HCT116 (cell line): ENCODE data around the gene ZWINT. TPM values are rescaled to one million over a fixed set of nuclear protein-coding genes. Genes with fewer than 3 reads are reported as not detected.

Source experiments
- ATAC-seq: fragments of 200-7000 bp; cut with Tn5 transposase; 2 replicates; pipeline ENCODE4 v1.9.1; 2020; ENCODE audit warnings: mild to moderate bottlenecking, moderate library complexity
- BruUV-seq: library from RNA; stranded (reverse); fragments of 400-500 nt; replicated peaks from 2 replicates; lab custom pipeline; 2021; lab: Mats Ljungman, UMichigan
- CTCF ChIA-PET: fragments of 300-600 bp; sonication (Branson Sonifier 250); formaldehyde crosslinking; loops from one replicate; lab custom pipeline; 2021; ENCODE audit warnings: antibody characterized with exemption; lab: Charles Lee
- POLR2A ChIA-PET: fragments of 300-600, 350-600 bp; sonication (Branson Sonifier 250); formaldehyde crosslinking; loops from one replicate; lab custom pipeline; 2021; ENCODE audit warnings: antibody characterized with exemption; lab: Charles Lee
- RAD21 ChIA-PET, 2 experiments: fragments of 300-600 bp; sonication (Branson Sonifier 250); formaldehyde crosslinking; loops; one replicate each; lab custom pipeline; 2023; ENCODE audit warnings: low total read pairs in 2 of 2; ENCODE audit not compliant: uncharacterized antibody in 2 of 2, unreplicated experiment in 2 of 2, low non-redundant PET in 1 of 2; lab: Charles Lee
- DNase-seq: peaks from one replicate; pipeline ENCODE4 v3.0.0-alpha.2; 2010; ENCODE audit warnings: low read depth, low spot score
- H2AFZ ChIP-seq: fragments of 200-600 bp; shearing (Covaris generic), sonication (generic); 2 replicates; pipeline ENCODE4 v1.6.1; 2017; ENCODE audit warnings: low read depth, mixed run types, mixed read lengths, antibody characterized with exemption, low read length; ENCODE audit not compliant: poor library complexity, severe bottlenecking
- H3K27ac ChIP-seq: 2 replicates; pipeline ENCODE4 v1.5.1; 2012; ENCODE audit warnings: low read depth, low read length
- H3K27me3 ChIP-seq: fragments of 200-600 bp; sonication (generic); 2 replicates; pipeline ENCODE4 v1.6.1; 2016; ENCODE audit warnings: mixed run types, low read length, mixed read lengths; ENCODE audit not compliant: insufficient read depth
- H3K36me3 ChIP-seq, 2 experiments: fragments of 200-500 bp in 1 of 2; fragments of 200-600 bp in 1 of 2; sonication (Bioruptor generic) in 1 of 2; sonication (generic) in 1 of 2; 2 replicates each; pipeline versions ENCODE4 v1.5.1 to v1.6.1; 2014 to 2016; ENCODE audit warnings: low read length in 2 of 2, inconsistent platforms in 1 of 2, mixed read lengths in 1 of 2, mixed run types in 1 of 2; ENCODE audit not compliant: insufficient read depth in 2 of 2, control insufficient read depth in 1 of 2
- H3K4me1 ChIP-seq, 2 experiments: fragments of 200-600 bp in 1 of 2; sonication (generic) in 1 of 2; 2 replicates each; pipeline versions ENCODE4 v1.5.1 to v1.6.1; 2012 to 2017; ENCODE audit warnings: low read length in 2 of 2, inconsistent platforms in 1 of 2, mild to moderate bottlenecking in 1 of 2, mixed read lengths in 1 of 2, mixed run types in 1 of 2, moderate library complexity in 1 of 2; ENCODE audit not compliant: insufficient read depth in 2 of 2, control insufficient read depth in 1 of 2
- H3K4me2 ChIP-seq: fragments of 200-600 bp; sonication (generic); 2 replicates; pipeline ENCODE4 v1.6.1; 2017; ENCODE audit warnings: mixed run types, low read length, mixed read lengths
- H3K4me3 ChIP-seq, 2 experiments: fragments of 200-600 bp in 1 of 2; sonication (generic) in 1 of 2; replicated peaks in 1 of 2; 2 replicates each; pipeline ENCODE4 v1.5.1; 2011 to 2016; ENCODE audit warnings: low read length in 2 of 2, control low read depth in 1 of 2, low read depth in 1 of 2, mild to moderate bottlenecking in 1 of 2, mixed read lengths in 1 of 2, mixed run types in 1 of 2
- H3K79me2 ChIP-seq: fragments of 200-600 bp; sonication (generic); 2 replicates; pipeline ENCODE4 v1.6.1; 2017; ENCODE audit warnings: mild to moderate bottlenecking, mixed run types, low read length, moderate library complexity, mixed read lengths; ENCODE audit not compliant: insufficient read depth
- H3K9ac ChIP-seq: fragments of 200-600 bp; sonication (generic); 2 replicates; pipeline ENCODE4 v1.6.1; 2016; ENCODE audit warnings: low read length, mixed read lengths
- H3K9me2 ChIP-seq: fragments of 200-600 bp; sonication (generic), shearing (Covaris generic); 2 replicates; pipeline ENCODE4 v1.6.1; 2017; ENCODE audit warnings: mixed run types, mild to moderate bottlenecking, moderate library complexity; ENCODE audit not compliant: insufficient read depth
- H3K9me3 ChIP-seq, 2 experiments: fragments of 200-500 bp in 1 of 2; fragments of 200-600 bp in 1 of 2; sonication (Bioruptor generic) in 1 of 2; sonication (generic) in 1 of 2; 2 replicates each; pipeline ENCODE4 v1.6.1; 2014 to 2017; ENCODE audit warnings: low read length in 2 of 2, mixed read lengths in 2 of 2, inconsistent platforms in 1 of 2, low read depth in 1 of 2, mild to moderate bottlenecking in 1 of 2, mixed run types in 1 of 2, moderate library complexity in 1 of 2; ENCODE audit not compliant: control insufficient read depth in 1 of 2, insufficient read depth in 1 of 2
- H4K20me1 ChIP-seq: fragments of 200-600 bp; sonication (generic), shearing (Covaris generic); 2 replicates; pipeline ENCODE4 v1.6.1; 2017; ENCODE audit warnings: mixed run types, mild to moderate bottlenecking, moderate library complexity; ENCODE audit not compliant: insufficient read depth
- CBX3 ChIP-seq: IDR thresholded peaks from 2 replicates; pipeline ENCODE4 v1.6.1; 2012; ENCODE audit warnings: low read depth
- YY1 ChIP-seq: IDR thresholded peaks from 2 replicates; pipeline ENCODE4 v1.6.1; 2011; ENCODE audit warnings: low read length, low read depth, moderate library complexity, mild to moderate bottlenecking; ENCODE audit not compliant: insufficient replicate concordance; ENCODE audit errors: extremely low read depth
- intact Hi-C: fragments of 100-400 bp; cut with micrococcal nuclease; formaldehyde crosslinking; loops from 2 replicates; pipeline ENCODE4 v1.10.0; 2022
- total RNA-seq: library from RNA; stranded (reverse); gene quantifications from one replicate; pipeline ENCODE4 v1.2.1, GENCODE V29; 2021; ENCODE audit not compliant: unreplicated experiment
- TF ChIP-seq, protein P1 (sequence below): IDR thresholded peaks from 2 replicates; pipeline ENCODE4 v1.6.1; 2012

Gene ZWINT
- total RNA-seq, 1 experiment from 2014 or later: 64.5 TPM

GRCh38 chr10:56370217-56371113, 9.4 kb upstream of the ZWINT start:
- H3K27ac ChIP-seq: no peak overlapping the region
- no peaks in the 10 kb centered on the region for H3K27me3 ChIP-seq
- H3K9ac ChIP-seq: no peak overlapping the region
- no peak overlapping the region for H3K4me3 ChIP-seq
- no peaks in the 10 kb centered on the region for H3K9me2 ChIP-seq
- intact Hi-C loops: no loop called here
- no peaks in the 10 kb centered on the region for H3K36me3 ChIP-seq
- H3K4me2 ChIP-seq: no peak overlapping the region
- ChIA-PET CTCF (no interaction called here), POLR2A (no interaction called here), RAD21 (no interaction called here)
- H3K9me3 ChIP-seq: peaks cover 0 to 10% of the 10 kb centered on the region in 2 experiments; a peak in 1 of 4 replicates
- no peaks in the 10 kb centered on the region for H3K4me1 ChIP-seq
- DNase-seq: peak; percentile 21
- H4K20me1 ChIP-seq: no peaks in the 10 kb centered on the region
- TF ChIP-seq, protein P1, sequence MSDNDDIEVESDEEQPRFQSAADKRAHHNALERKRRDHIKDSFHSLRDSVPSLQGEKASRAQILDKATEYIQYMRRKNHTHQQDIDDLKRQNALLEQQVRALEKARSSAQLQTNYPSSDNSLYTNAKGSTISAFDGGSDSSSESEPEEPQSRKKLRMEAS: no peak
- TF ChIP-seq CBX3: 0 out of 2 replicates have a peak, but pooled peaks have one; percentile 59
- ATAC-seq: no peak
- BruUV-seq: no TSS peak
- no peaks in the 10 kb centered on the region for H3K79me2 ChIP-seq
- no peak overlapping the region for H2AFZ ChIP-seq

DNA sequence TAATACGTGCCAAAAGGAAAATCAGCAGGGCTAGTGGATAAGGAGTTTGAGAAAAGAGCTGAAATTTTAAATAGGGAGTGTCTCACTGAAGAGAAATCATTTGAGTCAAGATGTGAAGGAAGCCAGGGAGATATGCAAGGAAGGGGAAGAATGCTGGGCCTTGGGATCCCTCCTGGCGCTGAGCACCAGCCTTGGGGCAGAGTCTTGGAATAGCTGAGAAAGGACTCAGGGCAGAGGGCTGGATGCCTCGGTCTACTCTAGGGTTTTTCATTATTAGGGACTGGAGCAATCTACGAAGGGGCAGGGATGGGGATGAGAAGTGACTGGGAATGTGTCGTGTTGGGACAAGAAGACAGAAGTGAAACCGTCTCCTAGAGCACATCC, 484 bp downstream of the ZWINT start:
- POLR2A ChIA-PET: no interaction called here
- no peak for ATAC-seq

More for the DNA sequence above, 484 bp downstream of the ZWINT start:
- BruUV-seq: TSS peak; percentile 55
- TF ChIP-seq YY1: no peak
- TF ChIP-seq, all 23 proteins: peak for 0
- H3K4me1 ChIP-seq: peaks cover 0 to 7% of the 10 kb centered on the region in 2 experiments; a peak in 2 of 4 replicates
- peak overlapping the region; percentile 30 for H2AFZ ChIP-seq
- DNase-seq: no peak
- H3K9me3 ChIP-seq: no peaks in the 10 kb centered on the region
- H3K36me3 ChIP-seq: peaks cover 11 to 24% of the 10 kb centered on the region in 2 experiments; a peak in 2 of 4 replicates
- intact Hi-C loops: no loop called here
- H3K27ac ChIP-seq: peak overlapping the region; percentile 33
- peak overlapping the region; percentile 78 for H3K9ac ChIP-seq
- no peaks in the 10 kb centered on the region for H4K20me1 ChIP-seq
- H3K4me3 ChIP-seq: peak overlapping the region; percentile 67 to 71
- CTCF ChIA-PET: no interaction called here
- H3K4me2 ChIP-seq: peak overlapping the region; percentile 92
- H3K27me3 ChIP-seq: no peaks in the 10 kb centered on the region
- peaks cover 24% of the 10 kb centered on the region for H3K79me2 ChIP-seq
- RAD21 ChIA-PET: no interaction called here
- no peaks in the 10 kb centered on the region for H3K9me2 ChIP-seq
